Lower leg skin (tissue), 4 donors: ENCODE data around the gene CAPN8. TPM values are rescaled to one million over a fixed set of nuclear protein-coding genes. Genes with fewer than 3 reads are reported as not detected.

Source experiments
- DNase-seq, 2 donors: peaks; one replicate each; pipeline ENCODE4 v3.0.0-alpha.2; 2019; ENCODE audit warnings: low spot score in 2 of 2
- H3K4me3 ChIP-seq: fragments of 200-600 bp; sonication (generic); 2 replicates; pipeline ENCODE4 v1.5.1; 2017; ENCODE audit warnings: mild to moderate bottlenecking, low read depth; ENCODE audit not compliant: poor library complexity, severe bottlenecking
- POLR2A ChIP-seq, 2 donors: fragments of 450-650 bp; IDR thresholded peaks; one replicate each; pipeline ENCODE4 v1.6.1; 2016 to 2017; ENCODE audit warnings: antibody characterized with exemption in 2 of 2, mild to moderate bottlenecking in 1 of 2, moderate library complexity in 1 of 2
- WGBS, 2 donors: methylation state at CpG; one replicate each; pipeline ENCODE4 v1.1.5; 2018; 5-methylcytosine and 5-hydroxymethylcytosine counted together
- intact Hi-C: fragments of 100-400 bp; cut with DNase I; formaldehyde crosslinking; loops from one replicate; pipeline ENCODE4 v1.15.0; 2023; ENCODE audit warnings: low total_unique reads
- total RNA-seq, 4 donors: library from RNA; depleted of rRNA; stranded (reverse); fragments of >200 nt; gene quantifications; one replicate each; pipeline ENCODE4 v1.1.0, GENCODE V29; 2016
- TF ChIP-seq, protein P1 (sequence below), 3 donors: fragments of 450-650 bp; IDR thresholded peaks; one replicate each; pipeline ENCODE4 v1.5.1; 2016; ENCODE audit warnings: antibody characterized with exemption in 3 of 3, mild to moderate bottlenecking in 3 of 3, moderate library complexity in 2 of 3

The CAPN8 gene
- total RNA-seq, 4 donors from 2014 or later, result 0.27 to 2.4 (median 0.34) TPM

DNA sequence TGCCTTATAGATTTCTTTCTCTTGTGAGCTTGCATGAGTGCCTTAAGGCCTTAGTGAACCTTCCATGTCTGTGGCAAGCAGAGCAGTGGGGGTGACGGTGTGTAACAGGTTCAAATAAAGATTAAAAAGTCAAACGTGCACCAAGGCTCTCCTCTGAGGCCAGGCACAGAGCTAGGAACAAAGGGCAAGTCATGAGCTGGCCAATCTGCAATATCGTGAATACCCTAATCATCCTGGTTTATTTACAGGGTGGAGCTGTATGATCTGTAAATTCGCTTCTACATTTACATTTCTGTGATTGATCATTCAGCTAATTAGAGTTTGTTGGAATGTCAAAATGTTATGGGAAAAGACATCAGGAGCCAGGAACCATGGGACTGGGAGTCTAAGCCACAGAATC is 120.2 kb downstream of the CAPN8 start:
- intact Hi-C loops, result no loop called here
- no peak for DNase-seq
- TF ChIP-seq POLR2A (IDR thresholded peaks at IDR 0.05), result no peak
- TF ChIP-seq, protein P1, sequence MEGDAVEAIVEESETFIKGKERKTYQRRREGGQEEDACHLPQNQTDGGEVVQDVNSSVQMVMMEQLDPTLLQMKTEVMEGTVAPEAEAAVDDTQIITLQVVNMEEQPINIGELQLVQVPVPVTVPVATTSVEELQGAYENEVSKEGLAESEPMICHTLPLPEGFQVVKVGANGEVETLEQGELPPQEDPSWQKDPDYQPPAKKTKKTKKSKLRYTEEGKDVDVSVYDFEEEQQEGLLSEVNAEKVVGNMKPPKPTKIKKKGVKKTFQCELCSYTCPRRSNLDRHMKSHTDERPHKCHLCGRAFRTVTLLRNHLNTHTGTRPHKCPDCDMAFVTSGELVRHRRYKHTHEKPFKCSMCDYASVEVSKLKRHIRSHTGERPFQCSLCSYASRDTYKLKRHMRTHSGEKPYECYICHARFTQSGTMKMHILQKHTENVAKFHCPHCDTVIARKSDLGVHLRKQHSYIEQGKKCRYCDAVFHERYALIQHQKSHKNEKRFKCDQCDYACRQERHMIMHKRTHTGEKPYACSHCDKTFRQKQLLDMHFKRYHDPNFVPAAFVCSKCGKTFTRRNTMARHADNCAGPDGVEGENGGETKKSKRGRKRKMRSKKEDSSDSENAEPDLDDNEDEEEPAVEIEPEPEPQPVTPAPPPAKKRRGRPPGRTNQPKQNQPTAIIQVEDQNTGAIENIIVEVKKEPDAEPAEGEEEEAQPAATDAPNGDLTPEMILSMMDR (IDR thresholded peaks at IDR 0.05), result no peak
- 84 to 85% methylated on average over 4 of the region's 4 CpGs for WGBS, 2 donors
- H3K4me3 ChIP-seq, result no peak overlapping the region

DNA sequence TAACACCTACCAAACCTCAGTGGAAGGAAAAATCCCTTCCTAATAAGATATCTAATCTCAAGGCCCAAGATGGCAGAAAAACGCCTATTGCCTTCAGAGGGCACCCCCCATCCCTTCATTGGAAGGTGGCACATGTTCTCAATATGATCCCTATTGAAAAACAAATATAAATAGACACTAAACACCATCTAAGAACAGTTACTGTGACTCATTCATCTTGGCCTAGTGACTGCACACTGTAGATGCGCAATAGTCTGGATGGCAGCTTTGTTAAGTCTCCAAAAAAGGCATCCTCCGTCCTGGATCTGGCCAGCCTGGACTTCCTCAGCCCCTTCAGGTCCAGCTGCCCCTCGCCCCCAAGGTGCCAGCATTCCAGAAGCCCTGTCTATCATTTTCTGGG is 121.9 kb downstream of the CAPN8 start:
- TF ChIP-seq POLR2A (IDR thresholded peaks at IDR 0.05), result no peak
- WGBS, 2 donors, result 90% methylated on average over 4 of the region's 4 CpGs
- no peak for DNase-seq
- intact Hi-C loops, result no loop called here
- no peak overlapping the region for H3K4me3 ChIP-seq

DNA sequence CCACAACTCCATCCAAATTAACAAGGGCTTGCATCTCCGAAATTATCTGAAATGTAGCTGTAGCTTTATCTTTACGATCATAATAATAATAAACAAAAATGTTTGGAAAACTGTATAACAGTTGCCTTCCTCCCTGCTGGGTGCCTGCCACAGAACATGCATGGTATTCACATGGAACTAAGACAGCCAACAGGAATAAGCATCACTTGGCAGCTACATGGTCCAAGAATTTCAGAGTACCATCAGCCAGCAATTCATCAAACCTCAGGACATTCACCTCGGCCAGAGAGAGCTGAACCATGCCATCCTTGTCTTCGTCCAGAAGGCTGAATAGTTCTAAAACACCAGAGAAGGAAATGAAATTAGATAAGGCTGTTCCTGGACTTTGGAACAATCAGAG is 122.7 kb downstream of the CAPN8 start:
- WGBS, 2 donors, result 64 to 87% methylated on average over 4 of the region's 4 CpGs
- no peak overlapping the region for H3K4me3 ChIP-seq
- no peak for TF ChIP-seq POLR2A (IDR thresholded peaks at IDR 0.05)
- TF ChIP-seq, protein P1 (IDR thresholded peaks at IDR 0.05), result no peak
- intact Hi-C loops, result no loop called here
- no peak for DNase-seq

DNA sequence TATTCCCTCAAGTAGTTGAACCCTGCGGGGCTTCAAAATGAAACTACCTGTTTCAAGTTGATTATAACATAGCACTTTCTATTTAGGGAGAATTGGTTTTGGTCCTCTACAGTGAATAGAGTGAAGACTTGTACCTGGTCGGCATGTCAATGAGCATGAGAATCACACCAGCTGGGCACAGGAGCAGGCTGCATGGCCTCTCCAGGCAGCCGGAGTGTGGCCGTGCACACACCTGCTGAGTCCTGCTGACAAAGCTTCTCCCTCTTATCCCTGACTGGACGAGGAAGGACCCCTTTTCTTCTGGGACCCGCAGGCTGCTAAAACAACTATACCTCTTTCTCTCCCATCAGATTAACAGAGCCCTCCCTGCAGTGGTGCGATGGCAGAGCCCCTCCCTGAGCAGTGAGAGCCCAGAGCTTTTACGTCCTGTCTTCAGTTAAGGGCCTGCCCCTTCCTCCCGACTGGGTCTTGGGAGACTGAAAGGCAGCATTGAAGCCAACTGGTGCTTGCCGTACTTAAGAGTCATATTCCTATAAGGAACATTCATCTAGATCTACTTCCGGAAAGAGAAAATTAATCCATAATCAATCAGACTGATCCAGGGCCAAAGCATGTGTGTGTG is 124.9 kb downstream of the CAPN8 start:
- 90 to 91% methylated on average over 11 of the region's 11 CpGs for WGBS, 2 donors
- no peak for DNase-seq
- intact Hi-C loops, result no loop called here
- no peak overlapping the region for H3K4me3 ChIP-seq
- no peak for TF ChIP-seq POLR2A (IDR thresholded peaks at IDR 0.05)
- TF ChIP-seq, protein P1 (IDR thresholded peaks at IDR 0.05), result no peak

DNA sequence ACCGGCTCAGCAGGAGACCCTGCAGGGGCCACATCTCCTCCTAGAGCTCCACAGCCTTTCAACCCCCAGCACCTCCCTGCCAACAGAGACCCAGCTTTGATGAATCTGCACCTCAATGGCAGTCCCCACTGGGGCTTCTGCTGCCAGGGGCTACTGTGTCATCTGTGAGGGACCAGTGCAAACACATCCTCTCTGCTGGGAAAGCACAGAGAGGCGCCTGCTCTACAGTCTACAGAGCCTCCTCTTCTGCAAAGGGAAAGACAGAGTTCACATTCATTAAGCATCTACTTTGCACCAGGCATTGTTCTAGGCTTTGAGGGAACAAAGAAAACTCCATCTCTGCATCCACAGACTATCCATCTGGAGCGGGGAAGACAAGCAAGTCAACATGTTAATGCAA is 125.8 kb downstream of the CAPN8 start:
- no peak for DNase-seq
- intact Hi-C loops, result no loop called here
- 85 to 86% methylated on average over 3 of the region's 3 CpGs for WGBS, 2 donors
- H3K4me3 ChIP-seq, result no peak overlapping the region
- no peak for TF ChIP-seq POLR2A (IDR thresholded peaks at IDR 0.05)
- TF ChIP-seq, protein P1 (IDR thresholded peaks at IDR 0.05), result no peak

DNA sequence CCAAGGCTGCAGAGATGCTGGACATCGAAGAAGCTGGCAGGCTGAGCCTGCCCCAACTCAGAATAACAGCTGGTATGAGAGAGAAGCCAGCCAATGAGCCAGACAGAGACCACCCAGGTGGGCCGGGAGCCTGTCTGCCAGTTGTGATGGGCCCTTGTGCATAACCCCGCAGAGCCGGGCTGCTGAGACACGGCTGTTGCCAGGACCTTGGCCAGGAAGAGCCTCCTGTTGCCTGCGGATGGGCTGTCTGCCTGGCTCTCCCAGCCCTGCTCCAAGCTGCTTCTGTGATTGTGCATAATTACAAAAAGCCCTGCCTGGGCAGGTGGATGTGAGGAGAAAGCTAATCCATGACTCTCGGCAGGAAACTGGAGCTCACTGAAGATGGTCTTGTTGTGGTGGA is 126.5 kb downstream of the CAPN8 start:
- no peak overlapping the region for H3K4me3 ChIP-seq
- TF ChIP-seq, protein P1 (IDR thresholded peaks at IDR 0.05), result no peak
- no peak for TF ChIP-seq POLR2A (IDR thresholded peaks at IDR 0.05)
- DNase-seq, result no peak
- intact Hi-C loops, result no loop called here
- 41 to 72% methylated on average over 7 of the region's 7 CpGs for WGBS, 2 donors
